Mucosa of descending colon (tissue), 3 donors: Measurements from ENCODE around the gene SFXN1. TPM values are rescaled to one million over a fixed set of nuclear protein-coding genes. Genes with fewer than 3 reads are reported as not detected.
"Not testable (repeated sequence)": the region's sequence is repeated elsewhere in the genome, so short reads cannot be mapped to it uniquely, and the experiment has no call there.

Experiments
- ATAC-seq: fragments of 200-7000 bp; cut with Tn5 transposase; one replicate; pipeline ENCODE4 v1.9.1; 2020; ENCODE audit warnings: mild to moderate bottlenecking, moderate library complexity
- DNase-seq, 3 donors: peaks; one replicate each; pipeline ENCODE4 v3.0.0-alpha.2; 2020
- H3K36me3 ChIP-seq: fragments of 200-600 bp; one replicate; pipeline ENCODE4 v1.8.0; 2021; ENCODE audit warnings: low read depth, mild to moderate bottlenecking
- H3K4me1 ChIP-seq: fragments of 200-600 bp; one replicate; pipeline ENCODE4 v1.8.0; 2021; ENCODE audit warnings: low read depth, mild to moderate bottlenecking
- H3K4me3 ChIP-seq: fragments of 200-600 bp; one replicate; pipeline ENCODE4 v1.8.0; 2021; ENCODE audit warnings: mild to moderate bottlenecking
- H3K9me3 ChIP-seq: fragments of 200-600 bp; one replicate; pipeline ENCODE4 v1.8.0; 2021; ENCODE audit warnings: mild to moderate bottlenecking
- intact Hi-C, 2 donors: fragments of 100-400 bp; cut with DNase I in 1 of 2; cut with micrococcal nuclease in 1 of 2; formaldehyde crosslinking; loops; one replicate each; pipeline versions ENCODE4 v1.11.0 to v1.11.1; 2022; cut with DNase I, micrococcal nuclease
- total RNA-seq, 3 donors: library from RNA; stranded (reverse); fragmentation: NEBNext Ultra II Directional in 2 of 3; extraction: Animal tissue kit (Norgen Biotek cat#: 25700) in 2 of 3; gene quantifications; one replicate each; pipeline versions ENCODE4 v1.2.1 to v1.2.4, GENCODE V29; 2021 to 2023
- TF ChIP-seq, protein P1 (sequence below): fragments of 200-600 bp; IDR thresholded peaks from one replicate; pipeline ENCODE4 v1.8.0; 2022; ENCODE audit warnings: antibody characterized with exemption, mild to moderate bottlenecking
- donor health status: DM: no; HTN: no; CAD: no; lungs with moderate emphysema.
- donor health status: DM: no; HTN: no; CAD: no.
- donor health status: DM: no; HTN: yes; CAD: no.

SFXN1 gene
- total RNA-seq, 3 donors from 2014 or later, result 56.8 to 122 (median 92.5) TPM

DNA sequence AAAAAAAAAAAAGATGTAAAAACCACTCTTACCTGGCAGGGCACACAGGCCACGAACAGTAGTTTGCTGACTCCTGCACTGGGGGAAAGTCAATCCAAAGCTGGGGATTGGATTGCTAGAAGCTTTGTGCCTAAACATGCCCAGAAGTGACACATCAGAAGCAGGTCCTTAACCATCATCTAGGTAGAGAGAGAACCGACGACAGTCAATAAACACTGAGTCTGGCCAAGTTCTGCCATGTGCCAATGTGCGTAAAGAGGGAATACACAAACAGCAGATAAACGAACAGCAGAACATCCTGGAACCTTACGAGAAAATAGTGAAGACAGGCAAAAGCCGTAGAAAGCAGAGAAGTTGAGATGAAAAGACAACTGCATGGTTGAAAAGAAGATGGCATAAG, 14.9 kb downstream of the SFXN1 start:
- no peak overlapping the region for H3K4me3 ChIP-seq
- DNase-seq, result no peak
- no peaks in the 10 kb centered on the region for H3K36me3 ChIP-seq
- no peaks in the 10 kb centered on the region for H3K4me1 ChIP-seq
- intact Hi-C loops, result no loop called here
- TF ChIP-seq, protein P1, sequence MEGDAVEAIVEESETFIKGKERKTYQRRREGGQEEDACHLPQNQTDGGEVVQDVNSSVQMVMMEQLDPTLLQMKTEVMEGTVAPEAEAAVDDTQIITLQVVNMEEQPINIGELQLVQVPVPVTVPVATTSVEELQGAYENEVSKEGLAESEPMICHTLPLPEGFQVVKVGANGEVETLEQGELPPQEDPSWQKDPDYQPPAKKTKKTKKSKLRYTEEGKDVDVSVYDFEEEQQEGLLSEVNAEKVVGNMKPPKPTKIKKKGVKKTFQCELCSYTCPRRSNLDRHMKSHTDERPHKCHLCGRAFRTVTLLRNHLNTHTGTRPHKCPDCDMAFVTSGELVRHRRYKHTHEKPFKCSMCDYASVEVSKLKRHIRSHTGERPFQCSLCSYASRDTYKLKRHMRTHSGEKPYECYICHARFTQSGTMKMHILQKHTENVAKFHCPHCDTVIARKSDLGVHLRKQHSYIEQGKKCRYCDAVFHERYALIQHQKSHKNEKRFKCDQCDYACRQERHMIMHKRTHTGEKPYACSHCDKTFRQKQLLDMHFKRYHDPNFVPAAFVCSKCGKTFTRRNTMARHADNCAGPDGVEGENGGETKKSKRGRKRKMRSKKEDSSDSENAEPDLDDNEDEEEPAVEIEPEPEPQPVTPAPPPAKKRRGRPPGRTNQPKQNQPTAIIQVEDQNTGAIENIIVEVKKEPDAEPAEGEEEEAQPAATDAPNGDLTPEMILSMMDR, result no peak
- no peaks in the 10 kb centered on the region for H3K9me3 ChIP-seq
- peak; percentile 12 for ATAC-seq

DNA sequence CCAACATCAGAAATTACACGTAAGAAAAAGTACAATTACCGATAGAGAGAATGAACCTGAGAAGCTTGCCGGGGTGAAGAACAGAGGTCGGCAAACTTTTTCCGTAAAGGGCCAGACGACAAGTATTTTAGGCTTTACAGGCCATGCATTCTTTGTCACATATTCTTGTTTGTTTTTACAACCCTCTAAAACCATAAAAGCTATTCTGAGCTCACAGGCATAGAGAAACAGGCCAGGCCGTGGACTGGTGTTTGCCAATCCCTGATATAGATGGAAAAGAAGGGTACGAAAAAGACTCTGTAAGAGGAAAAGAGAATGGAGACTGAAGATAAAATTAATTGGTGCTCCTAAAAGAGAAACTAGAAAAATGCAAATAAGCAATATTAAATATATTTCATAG, 15.4 kb downstream of the SFXN1 start:
- TF ChIP-seq, protein P1, result no peak
- no peak overlapping the region for H3K4me3 ChIP-seq
- intact Hi-C loops, result no loop called here
- no peaks in the 10 kb centered on the region for H3K9me3 ChIP-seq
- ATAC-seq (peak; percentile 73), DNase-seq (peak in 1 of 3 donors; percentile 15)
- H3K4me1 ChIP-seq, result no peaks in the 10 kb centered on the region
- no peaks in the 10 kb centered on the region for H3K36me3 ChIP-seq

DNA sequence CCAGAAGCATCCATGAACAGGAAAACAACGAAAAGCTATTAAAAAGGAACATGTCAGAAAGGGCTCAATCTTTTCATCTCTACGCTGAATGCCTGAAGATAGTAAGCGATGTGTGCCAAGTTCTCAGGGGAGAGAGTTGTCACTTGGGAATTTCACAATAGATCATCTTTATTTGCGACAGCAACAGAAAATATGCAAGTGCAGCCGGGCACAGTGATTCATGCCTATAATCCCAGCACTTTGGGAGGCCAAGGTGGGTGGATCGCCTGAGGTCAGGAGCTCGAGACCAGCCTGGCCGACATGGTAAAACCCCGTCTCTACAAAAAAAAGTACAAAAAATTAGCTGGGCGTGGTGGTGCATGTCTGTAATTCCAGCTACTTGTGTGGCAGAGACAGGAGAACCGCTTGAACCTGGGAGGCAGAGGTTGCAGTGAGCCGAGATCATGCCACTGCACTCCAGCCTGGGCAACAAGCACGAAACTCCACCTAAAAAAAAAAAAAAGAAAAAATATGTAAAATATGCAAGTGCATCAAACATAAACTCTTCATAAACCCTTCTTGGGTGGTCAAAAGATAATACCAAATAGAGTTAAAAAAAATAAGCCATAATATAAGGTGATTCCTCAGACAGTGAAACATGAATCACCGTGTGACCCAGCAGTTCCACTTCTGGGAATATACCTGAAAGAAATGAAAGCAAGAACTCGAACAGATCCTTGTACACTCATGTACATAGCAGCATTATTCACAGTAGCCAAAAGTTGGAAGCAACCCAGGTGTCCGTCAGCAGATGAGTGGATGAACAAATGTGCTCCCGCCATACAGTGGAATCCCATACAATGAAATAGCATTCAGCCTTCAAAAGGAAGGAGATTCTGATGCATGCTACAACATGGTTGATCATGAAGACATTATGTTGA, 16.2 kb downstream of the SFXN1 start:
- H3K4me3 ChIP-seq, result no peak overlapping the region
- no peaks in the 10 kb centered on the region for H3K9me3 ChIP-seq
- no peaks in the 10 kb centered on the region for H3K36me3 ChIP-seq
- ATAC-seq (no peak), DNase-seq (no peak)
- TF ChIP-seq, protein P1, result no peak
- no peaks in the 10 kb centered on the region for H3K4me1 ChIP-seq
- intact Hi-C loops, result no loop called here

DNA sequence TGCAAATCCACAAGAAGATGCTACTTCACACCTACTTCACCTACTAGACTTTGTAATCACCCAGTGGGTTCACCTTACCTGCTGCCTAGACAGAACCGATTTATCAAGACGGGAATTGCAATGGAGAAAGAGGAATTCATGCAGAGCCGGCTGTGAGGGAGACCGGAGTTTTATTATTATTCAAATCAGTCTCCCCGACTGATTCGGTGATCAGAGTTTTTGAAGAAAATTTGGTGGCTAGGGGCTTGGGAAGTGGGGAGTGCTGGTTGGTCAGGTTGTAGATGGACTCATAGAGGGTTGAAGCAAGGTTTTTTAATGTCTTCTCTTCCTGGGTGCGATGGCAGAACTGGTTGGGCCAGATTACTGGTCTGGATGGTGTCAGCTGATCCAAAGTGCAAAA, 23.4 kb downstream of the SFXN1 start:
- DNase-seq (no peak), ATAC-seq (no peak)
- H3K4me3 ChIP-seq, result no peak overlapping the region
- H3K4me1 ChIP-seq, result no peaks in the 10 kb centered on the region
- H3K9me3 ChIP-seq, result no peaks in the 10 kb centered on the region
- no peaks in the 10 kb centered on the region for H3K36me3 ChIP-seq
- TF ChIP-seq, protein P1, result no peak
- intact Hi-C loops, result no loop called here

DNA sequence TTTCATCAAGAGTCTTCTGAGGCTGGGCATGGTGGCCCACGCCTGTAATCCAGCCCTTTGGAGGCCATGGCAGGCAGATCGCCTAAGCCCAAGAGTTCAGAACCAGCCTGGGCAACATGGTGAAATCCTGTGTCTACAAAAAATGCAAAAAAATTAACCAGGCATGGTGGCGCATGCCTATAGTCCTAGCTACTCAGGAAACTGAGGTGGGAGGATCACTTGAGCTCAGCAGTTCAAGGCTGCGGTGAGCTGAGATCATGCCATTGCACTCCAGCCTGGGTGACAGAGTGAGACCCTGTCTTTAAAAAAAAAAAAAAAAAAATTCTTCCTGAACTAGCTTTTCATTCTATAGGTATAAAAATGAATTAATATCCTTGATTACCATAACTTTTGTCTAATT, 29.3 kb downstream of the SFXN1 start:
- intact Hi-C loops, H3K4me1 ChIP-seq, H3K36me3 ChIP-seq, H3K4me3 ChIP-seq, H3K9me3 ChIP-seq, DNase-seq, ATAC-seq: not testable (repeated sequence)

DNA sequence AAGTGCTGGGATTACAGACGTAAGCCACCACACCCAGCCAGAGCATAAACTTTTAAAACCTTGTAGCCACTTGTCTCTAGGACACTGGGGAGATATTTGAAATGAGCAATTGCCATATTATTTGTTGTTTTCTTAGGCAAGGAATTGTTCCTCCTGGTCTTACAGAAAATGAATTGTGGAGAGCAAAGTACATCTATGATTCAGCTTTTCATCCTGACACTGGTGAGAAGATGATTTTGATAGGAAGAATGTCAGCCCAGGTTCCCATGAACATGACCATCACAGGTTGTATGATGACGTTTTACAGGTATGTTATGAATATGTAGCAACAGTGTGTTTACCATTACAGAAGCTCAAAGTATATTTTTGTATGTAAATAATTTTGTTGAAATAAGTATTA, 30.5 kb downstream of the SFXN1 start:
- Histone ChIP-seq H3K36me3 (no peaks in the 10 kb centered on the region), H3K9me3 (no peaks in the 10 kb centered on the region), H3K4me1 (no peaks in the 10 kb centered on the region), H3K4me3 (no peak overlapping the region)
- no peak for DNase-seq
- peak; percentile 31 for ATAC-seq
- TF ChIP-seq, protein P1, result no peak
- intact Hi-C loops, result no loop called here
